ENCODE data around the gene MPEG1.

MPEG1 gene

DNA sequence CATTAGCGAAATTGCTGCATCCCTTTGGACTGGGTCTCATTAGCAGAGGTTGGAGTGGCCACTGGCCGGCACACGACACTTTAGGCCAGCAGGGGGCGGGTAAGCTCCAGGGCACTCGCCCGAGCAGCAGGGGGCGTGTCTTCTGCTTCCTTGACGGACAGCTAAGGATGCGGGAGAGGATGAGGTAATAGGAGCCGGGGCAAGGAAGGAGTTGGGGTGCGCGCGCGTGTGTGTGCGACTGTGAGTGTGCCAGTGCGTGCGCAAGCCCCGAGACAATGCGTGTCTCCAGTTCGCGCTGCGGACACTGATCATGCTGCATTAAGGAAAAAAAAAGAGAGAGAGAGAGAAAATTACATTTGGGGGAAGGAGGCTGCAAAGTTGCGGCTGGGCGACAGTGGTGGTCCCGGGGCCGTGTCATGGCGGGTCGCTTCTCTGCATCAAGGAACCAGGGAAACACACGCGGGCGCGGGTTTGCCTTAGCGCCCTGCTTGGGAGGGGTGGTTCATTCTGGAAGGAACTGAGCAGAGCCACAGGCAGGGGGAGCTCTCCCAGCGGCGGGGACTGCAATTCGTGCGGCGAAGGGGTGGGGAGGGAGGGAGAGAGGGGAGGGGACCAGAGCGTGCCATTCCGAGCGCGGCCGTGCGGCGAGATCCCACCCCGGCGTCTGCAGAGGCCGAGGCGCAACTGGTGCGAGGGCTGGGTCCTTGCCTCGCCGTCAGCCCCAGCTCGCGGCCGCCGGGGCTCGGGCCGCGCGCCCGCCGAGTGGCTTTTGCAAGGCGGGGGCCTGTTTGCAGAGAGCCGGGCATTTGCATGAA, 41.0 kb downstream of the MPEG1 start, which contains the start of gene DTX4:
Gene DTX4, plus strand, starts transcription at position 625 of the 815 bp plus-strand sequence. CDS start 464 bp downstream, outside the sequence.
- peak; percentile 69 to 84 for DNase-seq (ENCODE audit: low read depth in 2 of 2)

DNA sequence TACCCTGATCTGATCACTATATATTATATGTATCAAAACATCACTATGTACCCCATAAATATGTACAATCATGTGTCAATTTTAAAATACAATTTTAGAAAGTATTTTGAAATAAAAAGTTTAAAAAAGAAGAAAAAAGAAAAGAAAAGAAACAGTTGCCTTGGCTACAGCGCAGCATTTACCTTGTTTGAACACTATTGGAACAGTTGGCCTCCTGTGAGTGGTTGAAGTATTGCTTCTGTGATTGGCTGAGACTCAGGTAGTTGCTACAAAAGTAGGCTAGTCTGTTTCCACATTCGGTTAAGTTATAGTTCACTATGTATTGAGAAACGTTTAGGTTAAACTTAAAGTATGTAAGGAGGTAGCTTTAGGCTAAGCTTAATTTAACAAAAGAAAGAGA, 48.7 kb downstream of the MPEG1 start:
- no peak for DNase-seq (ENCODE audit: low read depth in 2 of 2)

Data from stimulated activated CD4-positive, alpha-beta T cell treated with anti-CD3 and anti-CD28 coated beads, Interleukin-1b, Interleukin-23, amount 100 ng/mL, for 1 hour (primary cell).